HL-60 (cell line): ENCODE data around the gene IFNB1.

Source experiments
- DNase-seq, 2 experiments: peaks; one replicate each; pipeline ENCODE4 v3.0.0-alpha.2; 2010 to 2020; ENCODE audit warnings: low read depth in 1 of 2, low spot score in 1 of 2
- H3K27ac ChIP-seq: fragments of 250-450 bp; sonication (Bioruptor Pico); replicated peaks from 2 replicates; pipeline ENCODE4 v1.5.1; 2020; ENCODE audit warnings: mild to moderate bottlenecking, moderate library complexity
- H3K27me3 ChIP-seq: fragments of 250-450 bp; sonication (Bioruptor Pico); 2 replicates; pipeline ENCODE4 v1.5.1; 2021; ENCODE audit warnings: mild to moderate bottlenecking, moderate library complexity; ENCODE audit not compliant: insufficient read depth, poor library complexity, severe bottlenecking
- H3K4me3 ChIP-seq: replicated peaks from 2 replicates; pipeline ENCODE4 v1.5.1; 2011; ENCODE audit warnings: mild to moderate bottlenecking, control low read depth, low read length; ENCODE audit not compliant: insufficient read depth
- CTCF ChIP-seq: IDR thresholded peaks from one replicate; pipeline ENCODE4 v1.5.1; 2011; ENCODE audit warnings: low read length, control low read depth, inconsistent platforms; ENCODE audit not compliant: insufficient read depth
- GABPA ChIP-seq: IDR thresholded peaks from 2 replicates; pipeline ENCODE4 v1.6.1; 2012; ENCODE audit warnings: low read depth
- POLR2AphosphoS5 ChIP-seq: IDR thresholded peaks from 2 replicates; pipeline ENCODE4 v1.6.1; 2012; ENCODE audit warnings: low read depth
- REST ChIP-seq: IDR thresholded peaks from 2 replicates; pipeline ENCODE4 v1.6.1; 2012; ENCODE audit warnings: low read depth; ENCODE audit not compliant: insufficient replicate concordance
- SPI1 ChIP-seq: IDR thresholded peaks from 2 replicates; pipeline ENCODE4 v1.6.1; 2012; ENCODE audit warnings: low read depth, mild to moderate bottlenecking, borderline replicate concordance

IFNB1 gene

DNA sequence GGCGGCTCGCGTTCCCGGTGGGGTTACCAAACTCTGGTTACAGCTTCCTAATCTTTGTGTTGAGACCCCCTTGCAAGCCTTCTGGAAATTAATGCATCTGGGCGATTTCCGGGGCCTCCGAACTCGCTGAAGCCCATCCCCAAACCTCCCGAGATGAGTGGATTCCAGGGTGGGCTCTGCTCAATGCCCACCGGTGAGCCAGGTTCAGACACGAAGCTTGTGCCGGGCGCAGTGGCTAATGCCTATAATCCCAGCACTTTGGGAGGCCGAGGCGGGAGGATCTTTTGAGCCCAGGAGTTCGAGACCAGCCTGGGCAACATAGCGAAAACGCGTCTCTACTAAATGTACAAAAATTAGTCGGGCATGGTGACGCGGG lies 45.9 kb downstream of the IFNB1 start:
- peak overlapping the region; percentile 36 for H3K4me3 ChIP-seq
- TF ChIP-seq REST, result no peak
- TF ChIP-seq CTCF, result no peak
- TF ChIP-seq POLR2AphosphoS5, result no peak

GRCh38 chr9:21031091-21031807 lies 46.5 kb downstream of the IFNB1 start, which contains the start of gene HACD4:
TSS of gene HACD4 (minus strand) at chr9:21031640. CDS start at chr9:21031590, 50 bp downstream.
- peak in 1 of 2 experiments; percentile 45 for DNase-seq
- peak within 1 kb of the TSS; percentile 36 for H3K4me3 ChIP-seq
- no peaks in the 10 kb centered on the region for H3K27me3 ChIP-seq
- peak within 1 kb of the TSS; percentile 71 for H3K27ac ChIP-seq
- TF ChIP-seq REST (no peak), CTCF (no peak), POLR2AphosphoS5 (no peak), SPI1 (no peak), GABPA (no peak)

More for the DNA sequence above, 45.9 kb downstream of the IFNB1 start:
- DNase-seq, result no peak
- H3K27me3 ChIP-seq, result no peaks in the 10 kb centered on the region
- H3K27ac ChIP-seq, result peak overlapping the region; percentile 71

GRCh38 chr9:21030389-21031035 lies 47.2 kb downstream of the IFNB1 start:
- Histone ChIP-seq H3K27me3 (no peaks in the 10 kb centered on the region), H3K4me3 (peak overlapping the region; percentile 36), H3K27ac (peak overlapping the region; percentile 71)
- DNase-seq, result peak in 1 of 2 experiments; percentile 30
- TF ChIP-seq GABPA (no peak), POLR2AphosphoS5 (no peak)

DNA sequence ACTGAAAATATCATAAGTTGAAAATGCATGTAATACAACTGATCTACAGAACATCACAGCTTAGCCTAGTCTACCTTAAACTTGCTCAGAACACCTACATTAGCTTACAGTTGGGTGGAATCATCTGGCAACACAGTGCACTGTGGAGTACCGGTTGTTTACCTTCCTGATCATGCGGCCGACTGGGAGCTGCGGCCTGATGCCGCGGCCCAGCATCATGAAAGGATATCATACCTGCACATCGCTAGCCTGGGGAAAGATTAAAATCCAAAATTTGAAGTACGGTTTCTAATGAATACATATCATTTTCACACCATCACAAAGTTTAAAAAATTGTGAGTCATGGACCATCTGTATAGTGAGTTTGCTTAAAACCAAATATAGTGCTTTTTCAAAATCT lies 48.1 kb downstream of the IFNB1 start:
- no peak for DNase-seq
- Histone ChIP-seq H3K4me3 (no peak overlapping the region), H3K27me3 (no peaks in the 10 kb centered on the region), H3K27ac (no peak overlapping the region)
- no peak for TF ChIP-seq SPI1
- no peak for TF ChIP-seq POLR2AphosphoS5
- no peak for TF ChIP-seq GABPA
- TF ChIP-seq REST, result no peak
